Kasumi-1 (cell line): Measurements from ENCODE around the gene NRXN3.

Experiments used
- DNase-seq, 2 experiments: peaks; one replicate each; lab custom pipeline; 2025; lab: John Stamatoyannopoulos, UW

Gene NRXN3

DNA sequence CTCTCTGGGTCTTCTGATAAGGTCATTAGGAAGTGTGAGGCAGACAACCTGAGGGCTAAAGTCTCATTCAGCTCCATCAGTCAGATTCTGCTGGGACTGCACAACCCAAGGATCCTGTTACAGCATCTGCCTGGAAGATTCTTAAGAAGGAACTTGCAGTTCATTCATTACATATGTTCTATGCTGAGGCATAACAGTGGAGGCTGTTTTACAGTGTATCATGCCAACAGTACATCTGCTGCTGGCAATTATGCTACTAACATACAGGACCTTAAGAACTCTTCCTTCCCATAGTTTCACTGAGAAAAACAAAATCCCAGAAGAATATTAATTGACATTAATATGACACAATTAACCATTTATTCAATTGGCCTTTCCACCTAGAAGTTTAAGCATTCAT lies 1072.5 kb downstream of the NRXN3 start:
- no peak for DNase-seq

- DNase-seq = no peak
These were observed 1076.0 kb downstream of the NRXN3 start for GRCh38 chr14:79246173-79246572.

- no peak for DNase-seq
These were observed 1078.0 kb downstream of the NRXN3 start for GRCh38 chr14:79248126-79248525.

GRCh38 chr14:79248771-79249170 lies 1078.6 kb downstream of the NRXN3 start:
- DNase-seq = no peak

DNA sequence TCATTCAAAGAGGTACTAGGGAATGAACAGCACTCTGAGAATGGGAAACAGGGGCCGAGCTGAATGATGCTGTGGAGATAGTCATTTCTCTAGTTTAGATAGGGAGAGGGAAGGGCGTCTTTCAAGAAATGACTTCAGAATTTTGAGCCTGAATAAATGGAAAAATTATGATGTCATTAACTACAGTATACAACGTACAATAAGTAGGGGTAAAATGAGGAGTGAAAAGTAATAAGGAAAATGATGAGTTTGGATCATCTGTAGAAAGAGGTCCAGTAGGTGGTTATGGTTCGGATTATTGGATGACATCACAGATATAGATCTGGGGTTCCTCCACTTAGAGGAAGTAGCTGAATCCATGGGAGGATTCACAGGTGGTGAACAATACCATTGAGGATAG lies 1081.1 kb downstream of the NRXN3 start:
- no peak for DNase-seq

- no peak for DNase-seq
These were observed 1083.4 kb downstream of the NRXN3 start for GRCh38 chr14:79253576-79253975.

DNA sequence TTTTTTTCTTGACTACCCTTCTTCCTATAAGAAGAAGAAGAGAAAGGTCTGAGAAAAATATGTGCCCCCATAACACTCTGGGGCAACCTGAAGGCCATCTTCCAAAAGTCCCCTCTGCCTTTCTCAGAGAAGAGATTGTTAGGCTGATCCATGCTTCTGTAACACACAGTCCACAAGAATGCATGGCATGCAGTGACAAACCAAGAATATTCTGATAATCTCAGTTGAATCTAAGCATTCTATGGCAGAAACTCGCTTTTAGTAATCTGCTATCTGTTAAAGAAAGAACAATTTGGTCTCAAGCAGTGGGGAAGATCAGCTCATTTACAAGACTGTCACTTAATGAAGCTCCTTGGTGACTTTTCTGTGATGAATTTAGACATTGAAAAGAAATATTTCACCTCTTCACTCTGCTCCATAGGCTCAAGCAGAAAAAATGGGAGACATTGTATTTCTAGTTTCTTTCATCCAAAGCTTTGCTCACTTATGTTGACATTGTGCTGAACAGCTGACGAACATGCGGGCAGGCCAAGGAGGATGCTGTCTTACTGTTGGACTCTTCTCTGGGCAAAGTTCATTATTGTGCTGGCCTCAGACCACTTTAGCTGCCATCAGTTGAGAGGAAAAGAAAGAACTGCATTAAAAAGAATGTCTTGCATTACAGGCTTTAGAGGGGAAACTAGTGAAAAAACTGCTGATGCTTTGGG lies 1084.0 kb downstream of the NRXN3 start:
- no peak for DNase-seq

DNA sequence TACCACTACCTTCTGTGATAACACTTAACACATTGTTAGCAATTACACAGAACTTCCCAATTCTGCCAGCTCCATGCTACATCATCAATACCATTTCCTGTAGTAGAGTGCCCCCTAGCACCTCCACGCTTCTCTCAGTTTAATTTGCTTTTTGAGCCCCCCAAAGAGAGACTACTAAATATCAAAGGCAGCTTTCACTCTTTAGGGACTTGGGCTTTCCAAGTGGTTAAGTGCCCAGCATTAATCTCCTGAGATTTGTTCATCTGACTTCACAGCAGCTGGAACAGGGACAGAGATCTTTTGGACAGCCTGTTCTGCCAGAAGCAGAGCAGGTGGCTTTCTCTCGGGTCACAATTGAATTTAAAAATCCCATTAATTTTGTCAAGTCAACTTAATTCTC lies 1086.2 kb downstream of the NRXN3 start:
- peak; percentile 2 to 8 for DNase-seq

DNA sequence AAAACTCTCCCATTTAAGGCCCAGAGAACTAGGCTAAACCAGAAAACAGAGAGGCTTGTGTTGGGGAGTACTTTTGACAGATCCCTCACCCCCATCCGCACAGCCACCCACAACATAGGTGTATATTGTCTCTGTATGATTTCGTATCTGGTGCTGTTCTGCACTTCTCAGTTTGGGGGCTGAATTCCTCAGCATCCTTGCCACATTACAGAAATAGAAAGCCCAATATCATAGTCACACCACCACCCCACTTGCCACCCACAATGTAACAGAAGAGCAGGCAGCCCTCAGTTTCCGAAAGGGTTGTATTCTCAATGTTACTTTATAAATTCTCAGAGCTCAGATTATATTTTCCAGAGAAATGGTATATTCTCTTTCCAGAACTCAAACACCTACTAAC lies 1090.2 kb downstream of the NRXN3 start:
- DNase-seq = no peak

- no peak for DNase-seq
These were observed 1095.3 kb downstream of the NRXN3 start for GRCh38 chr14:79265366-79265946.

- no peak for DNase-seq
These were observed 1100.2 kb downstream of the NRXN3 start for GRCh38 chr14:79270361-79270760.

- DNase-seq = no peak
These were observed 1100.9 kb downstream of the NRXN3 start for GRCh38 chr14:79271122-79271521.

- DNase-seq = no peak
These were observed 1104.6 kb downstream of the NRXN3 start for GRCh38 chr14:79274641-79275291.

DNA sequence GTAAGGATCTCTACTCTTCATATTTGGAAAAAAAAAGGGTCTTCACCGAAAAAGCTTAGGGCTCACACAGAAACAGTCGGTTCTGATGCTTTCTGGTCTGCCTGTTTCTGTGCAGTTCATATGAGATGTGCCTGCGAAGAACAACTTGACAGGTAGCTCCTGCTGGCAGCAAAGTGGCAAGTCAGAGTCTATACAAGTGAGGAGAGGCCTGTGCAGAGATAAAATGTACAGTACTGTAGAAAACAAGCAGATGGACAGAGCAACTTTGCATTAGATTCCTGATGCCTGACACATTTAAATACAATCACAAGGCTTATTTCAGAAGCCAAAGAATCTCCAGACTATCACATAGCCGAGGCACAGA lies 1105.1 kb downstream of the NRXN3 start:
- DNase-seq = no peak

DNA sequence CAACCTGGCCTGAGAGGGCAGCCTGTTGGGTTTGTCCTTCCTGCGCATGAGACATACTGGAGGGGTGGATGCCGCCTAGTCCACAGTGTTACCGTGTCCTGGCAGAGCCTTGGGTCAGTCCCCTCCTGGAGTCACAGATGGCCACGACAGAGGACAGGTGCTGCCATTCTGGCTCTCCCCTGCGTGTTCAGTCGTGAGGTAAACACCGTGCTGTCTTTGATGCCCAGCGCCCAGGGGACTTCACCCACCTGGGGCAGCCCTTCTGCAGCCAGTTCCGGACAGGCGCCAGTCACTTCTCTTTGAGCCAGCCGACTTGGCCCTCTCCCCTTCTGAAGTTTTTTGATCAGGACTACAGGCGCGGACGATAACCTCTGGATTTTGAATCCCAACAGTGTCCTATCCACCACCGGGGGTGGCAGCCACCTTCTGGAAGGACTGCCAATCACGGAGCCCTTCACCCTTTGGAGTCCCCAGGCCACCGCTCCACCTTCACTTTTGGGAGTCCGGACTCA lies 1108.2 kb downstream of the NRXN3 start:
- DNase-seq = no peak

DNA sequence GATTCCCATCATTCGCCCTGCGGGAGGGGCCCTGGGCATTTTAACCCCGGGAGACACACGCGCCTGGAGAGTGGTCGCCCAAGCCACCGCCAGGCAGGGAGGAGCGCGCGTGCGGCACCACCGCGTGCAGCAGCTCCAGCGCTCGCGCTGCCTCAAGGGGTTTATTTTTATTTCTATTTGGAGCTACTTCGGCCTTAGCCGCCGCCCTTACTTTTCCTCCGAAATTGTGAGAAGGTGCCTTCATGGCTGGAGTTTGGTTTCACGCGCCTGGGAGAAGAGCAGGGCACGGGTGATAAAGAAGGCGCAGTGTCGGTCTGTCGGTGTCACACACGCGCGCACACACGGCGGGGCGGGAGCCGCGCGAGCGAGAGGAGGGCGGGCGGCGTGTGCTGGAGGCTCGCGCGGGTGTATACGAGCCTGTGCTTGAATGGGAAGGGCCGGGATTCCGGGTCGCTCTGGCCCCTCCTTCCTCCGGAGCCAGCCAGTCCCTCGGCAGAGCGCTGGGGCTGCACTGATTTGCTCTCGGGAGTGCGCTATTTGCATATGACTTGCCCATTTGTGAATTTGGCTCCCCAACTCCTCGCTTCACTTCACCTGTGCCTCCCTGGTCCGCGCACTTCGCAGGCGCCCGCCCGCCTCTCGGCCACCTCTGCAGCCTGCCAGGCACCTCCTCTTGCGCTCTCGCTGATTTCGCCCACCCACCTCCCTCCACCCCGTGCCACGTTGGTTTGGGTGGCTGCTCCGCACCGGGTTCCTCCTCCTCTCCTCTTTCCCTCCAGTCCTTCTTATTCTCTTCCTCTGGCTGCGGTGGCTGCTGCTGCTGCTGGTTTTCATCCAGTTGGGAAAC lies 1108.8 kb downstream of the NRXN3 start:
- no peak for DNase-seq

GRCh38 chr14:79279645-79280597 lies 1109.7 kb downstream of the NRXN3 start:
- DNase-seq = no peak

GRCh38 chr14:79281244-79282152 lies 1111.3 kb downstream of the NRXN3 start:
- no peak for DNase-seq

GRCh38 chr14:79284621-79285020 lies 1114.4 kb downstream of the NRXN3 start:
- no peak for DNase-seq

GRCh38 chr14:79285263-79285662 lies 1115.1 kb downstream of the NRXN3 start:
- no peak for DNase-seq
